Upper lobe of left lung (tissue), 6 donors: ENCODE data around the gene AMZ1. TPM values are rescaled to one million over a fixed set of nuclear protein-coding genes. Genes with fewer than 3 reads are reported as not detected.

Source experiments
- ATAC-seq, 2 donors: fragments of 200-7000 bp; cut with Tn5 transposase; one replicate each; pipeline ENCODE4 v1.9.1; 2022; ENCODE audit warnings: mild to moderate bottlenecking in 2 of 2, moderate library complexity in 2 of 2; ENCODE audit not compliant: low FRiP score in 2 of 2
- DNase-seq, 2 donors: peaks; one replicate each; pipeline ENCODE4 v3.0.0-alpha.2; 2019 to 2020
- H3K27ac ChIP-seq, 4 donors: fragments of 200-600 bp; sonication (generic); one replicate each; pipeline ENCODE4 v1.5.1; 2016 to 2019
- H3K27me3 ChIP-seq, 4 donors: fragments of 200-600 bp; sonication (generic); one replicate each; pipeline ENCODE4 v1.5.1; 2017 to 2019
- H3K36me3 ChIP-seq, 4 donors: fragments of 200-600 bp; sonication (generic); one replicate each; pipeline ENCODE4 v1.5.1; 2016 to 2019
- H3K4me1 ChIP-seq, 4 donors: fragments of 200-600 bp; sonication (generic); one replicate each; pipeline ENCODE4 v1.5.1; 2018 to 2019
- H3K4me3 ChIP-seq, 4 donors: fragments of 200-600 bp; sonication (generic); one replicate each; pipeline ENCODE4 v1.5.1; 2017 to 2019; ENCODE audit warnings: mild to moderate bottlenecking in 2 of 4, moderate library complexity in 1 of 4
- H3K9me3 ChIP-seq, 4 donors: fragments of 200-600 bp; sonication (generic); one replicate each; pipeline ENCODE4 v1.5.1; 2018 to 2019
- EP300 ChIP-seq, 4 donors: sonication (generic); formaldehyde crosslinking; IDR thresholded peaks; one replicate each; pipeline ENCODE4 v1.5.1; 2017; ENCODE audit warnings: antibody characterized with exemption in 4 of 4, control low read depth in 2 of 4
- POLR2A ChIP-seq, 4 donors: fragments of 450-650 bp; IDR thresholded peaks; one replicate each; pipeline ENCODE4 v1.5.1; 2016 to 2017; ENCODE audit warnings: antibody characterized with exemption in 4 of 4, mild to moderate bottlenecking in 2 of 4
- POLR2AphosphoS5 ChIP-seq, 2 donors: sonication (generic); formaldehyde crosslinking; IDR thresholded peaks; one replicate each; pipeline ENCODE4 v1.5.1; 2017; ENCODE audit warnings: antibody characterized with exemption in 2 of 2
- WGBS, 2 donors: methylation state at CpG; one replicate each; pipeline ENCODE4 v1.1.5; 2017 to 2018; 5-methylcytosine and 5-hydroxymethylcytosine counted together
- total RNA-seq, 6 donors: library from RNA; depleted of rRNA in 4 of 6; stranded (reverse); fragments of >200 nt in 4 of 6; gene quantifications; one replicate each; pipeline versions ENCODE4 v1.1.0 to v1.2.1, GENCODE V29; 2016 to 2021
- TF ChIP-seq, protein P1 (sequence below), 6 experiments: fragments of 450-650 bp in 4 of 6; fragments of 200-600 bp in 2 of 6; sonication (generic) in 2 of 6; IDR thresholded peaks; one replicate each; pipeline ENCODE4 v1.5.1; 2016 to 2019; ENCODE audit warnings: antibody characterized with exemption in 6 of 6
- donor health status: DM: no; HTN: no; CAD: no; lungs with moderate emphysema.
- donor health status: DM: no; HTN: yes; CAD: no; lungs with severe emphysema.

The AMZ1 gene
- total RNA-seq, 6 donors from 2014 or later: 0.30 to 16.6 (median 5.3) TPM

- 72 to 95% methylated on average over 4 to 11 of the region's 11 CpGs for WGBS, 2 donors
- H3K9me3 ChIP-seq: no peaks in the 10 kb centered on the region
These were observed 22.3 kb downstream of the AMZ1 start for GRCh38 chr7:2710286-2710655.

GRCh38 chr7:2710901-2711551 is 23.0 kb downstream of the AMZ1 start:
- ATAC-seq (peak in 1 of 2 donors; percentile 9), DNase-seq (peak in 1 of 2 donors; percentile 59)
- H3K27me3 ChIP-seq: no peaks in the 10 kb centered on the region
- H3K27ac ChIP-seq: peak overlapping the region in 3 of 4 donors; percentile 15 to 55 (median 54)
- no peak overlapping the region for H3K4me3 ChIP-seq
- H3K9me3 ChIP-seq: no peaks in the 10 kb centered on the region
- H3K36me3 ChIP-seq: no peaks in the 10 kb centered on the region
- peaks cover 2 to 38% (median 26%) of the 10 kb centered on the region in 4 donors for H3K4me1 ChIP-seq
- TF ChIP-seq, protein P1, sequence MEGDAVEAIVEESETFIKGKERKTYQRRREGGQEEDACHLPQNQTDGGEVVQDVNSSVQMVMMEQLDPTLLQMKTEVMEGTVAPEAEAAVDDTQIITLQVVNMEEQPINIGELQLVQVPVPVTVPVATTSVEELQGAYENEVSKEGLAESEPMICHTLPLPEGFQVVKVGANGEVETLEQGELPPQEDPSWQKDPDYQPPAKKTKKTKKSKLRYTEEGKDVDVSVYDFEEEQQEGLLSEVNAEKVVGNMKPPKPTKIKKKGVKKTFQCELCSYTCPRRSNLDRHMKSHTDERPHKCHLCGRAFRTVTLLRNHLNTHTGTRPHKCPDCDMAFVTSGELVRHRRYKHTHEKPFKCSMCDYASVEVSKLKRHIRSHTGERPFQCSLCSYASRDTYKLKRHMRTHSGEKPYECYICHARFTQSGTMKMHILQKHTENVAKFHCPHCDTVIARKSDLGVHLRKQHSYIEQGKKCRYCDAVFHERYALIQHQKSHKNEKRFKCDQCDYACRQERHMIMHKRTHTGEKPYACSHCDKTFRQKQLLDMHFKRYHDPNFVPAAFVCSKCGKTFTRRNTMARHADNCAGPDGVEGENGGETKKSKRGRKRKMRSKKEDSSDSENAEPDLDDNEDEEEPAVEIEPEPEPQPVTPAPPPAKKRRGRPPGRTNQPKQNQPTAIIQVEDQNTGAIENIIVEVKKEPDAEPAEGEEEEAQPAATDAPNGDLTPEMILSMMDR (IDR thresholded peaks at IDR 0.05): no peak
- TF ChIP-seq POLR2A (IDR thresholded peaks at IDR 0.05) (no peak), POLR2AphosphoS5 (IDR thresholded peaks at IDR 0.05) (no peak), EP300 (IDR thresholded peaks at IDR 0.05) (no peak)
- WGBS, 2 donors: 46 to 51% methylated on average over 4 of the region's 4 CpGs

More at GRCh38 chr7:2710286-2710655, 22.3 kb downstream of the AMZ1 start:
- H3K27ac ChIP-seq: no peak overlapping the region
- H3K4me1 ChIP-seq: peaks cover 2 to 35% (median 24%) of the 10 kb centered on the region in 4 donors
- ATAC-seq: no peak
- no peak for TF ChIP-seq EP300 (IDR thresholded peaks at IDR 0.05)
- TF ChIP-seq, protein P1 (IDR thresholded peaks at IDR 0.05): no peak
- no peak for TF ChIP-seq POLR2A (IDR thresholded peaks at IDR 0.05)
- no peak for TF ChIP-seq POLR2AphosphoS5 (IDR thresholded peaks at IDR 0.05)
- H3K27me3 ChIP-seq: no peaks in the 10 kb centered on the region
- DNase-seq: no peak
- H3K4me3 ChIP-seq: peak overlapping the region in 1 of 4 donors; percentile 25
- no peaks in the 10 kb centered on the region for H3K36me3 ChIP-seq

DNA sequence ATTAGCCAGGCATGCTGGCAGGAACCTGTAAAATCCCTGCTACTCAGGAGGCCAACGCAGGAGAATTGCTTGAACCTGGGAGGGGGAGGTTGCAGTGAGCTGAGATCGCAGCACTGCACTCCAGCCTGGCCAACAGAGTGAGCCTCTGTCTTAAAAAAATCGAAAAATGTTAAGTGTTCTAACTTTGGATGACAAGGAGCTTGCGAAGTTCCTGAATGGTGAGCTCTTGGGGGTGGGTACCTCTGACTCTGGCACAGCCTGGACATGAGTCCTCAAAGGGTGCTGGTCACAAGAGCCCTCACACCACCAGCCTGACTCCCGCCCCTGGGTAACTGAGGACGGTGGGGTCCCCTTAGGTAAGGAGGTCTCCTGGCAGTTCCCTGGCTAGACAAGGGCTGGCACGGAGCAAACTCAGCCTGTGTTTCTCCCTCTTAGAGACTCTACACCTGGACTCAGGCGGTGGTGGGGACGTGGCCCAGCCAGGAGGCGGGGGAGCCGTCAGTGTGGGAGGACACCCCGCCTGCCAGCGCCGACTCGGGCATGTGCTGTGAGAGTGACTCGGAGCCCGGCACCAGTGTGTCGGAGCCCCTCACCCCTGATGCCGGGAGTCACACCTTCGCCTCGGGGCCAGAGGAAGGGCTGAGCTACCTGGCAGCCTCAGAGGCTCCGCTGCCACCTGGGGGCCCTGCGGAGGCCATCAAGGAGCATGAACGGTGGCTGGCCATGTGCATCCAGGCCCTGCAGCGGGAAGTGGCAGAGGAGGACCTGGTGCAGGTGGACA is 24.1 kb downstream of the AMZ1 start:
- peak; percentile 4 to 85 for ATAC-seq
- WGBS, 2 donors: 66 to 76% methylated on average over 21 to 25 of the region's 25 CpGs

GRCh38 chr7:2713370-2713769 is 25.4 kb downstream of the AMZ1 start:
- no peak for DNase-seq

More for the DNA sequence above, 24.1 kb downstream of the AMZ1 start:
- Histone ChIP-seq H3K27me3 (no peaks in the 10 kb centered on the region), H3K4me3 (peak overlapping the region in 1 of 4 donors; percentile 6), H3K27ac (peak overlapping the region in 3 of 4 donors; percentile 21 to 76 (median 55)), H3K36me3 (no peaks in the 10 kb centered on the region), H3K9me3 (no peaks in the 10 kb centered on the region), H3K4me1 (peaks cover 8 to 49% (median 32%) of the 10 kb centered on the region in 4 donors)
- TF ChIP-seq POLR2A (IDR thresholded peaks at IDR 0.05) (peak in 1 of 4 donors; percentile 25), POLR2AphosphoS5 (IDR thresholded peaks at IDR 0.05) (no peak)
- peak; percentile 76 to 86 for DNase-seq

DNA sequence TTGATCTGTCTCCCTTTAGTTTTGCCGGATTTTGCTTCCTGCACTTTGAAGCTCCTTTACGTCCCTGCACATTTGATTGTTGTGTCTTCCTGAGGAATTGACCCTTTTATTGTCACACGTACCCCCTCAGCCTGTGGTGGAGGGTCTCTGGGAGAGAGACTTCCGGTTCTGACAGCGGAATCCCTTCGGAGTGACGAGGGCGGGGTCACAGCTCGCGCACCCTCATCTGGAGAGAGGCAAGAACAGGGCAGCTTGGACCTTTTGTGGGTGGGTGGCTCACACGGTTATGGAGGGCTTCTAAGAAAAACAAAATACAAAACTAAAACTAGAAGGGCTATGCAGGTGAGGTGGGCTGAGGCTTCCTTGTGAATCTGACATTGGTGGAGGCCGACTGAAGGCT is 26.0 kb downstream of the AMZ1 start:
- Histone ChIP-seq H3K27me3 (no peaks in the 10 kb centered on the region), H3K4me3 (no peak overlapping the region), H3K27ac (no peak overlapping the region), H3K9me3 (no peaks in the 10 kb centered on the region), H3K36me3 (no peaks in the 10 kb centered on the region), H3K4me1 (peaks cover 16 to 58% (median 42%) of the 10 kb centered on the region in 4 donors)
- ATAC-seq: no peak
- no peak for DNase-seq
- TF ChIP-seq POLR2AphosphoS5 (IDR thresholded peaks at IDR 0.05): no peak
- 76 to 81% methylated on average over 12 of the region's 12 CpGs for WGBS, 2 donors

More at GRCh38 chr7:2713370-2713769, 25.4 kb downstream of the AMZ1 start:
- WGBS, 2 donors: 52 to 61% methylated on average over 5 to 13 of the region's 13 CpGs
- no peak for TF ChIP-seq EP300 (IDR thresholded peaks at IDR 0.05)
- peak in 1 of 2 donors; percentile 16 for TF ChIP-seq POLR2AphosphoS5 (IDR thresholded peaks at IDR 0.05)
- TF ChIP-seq, protein P1 (IDR thresholded peaks at IDR 0.05): peak in 1 of 6 experiments; percentile 8
- Histone ChIP-seq H3K27ac (no peak overlapping the region), H3K9me3 (no peaks in the 10 kb centered on the region), H3K4me1 (peaks cover 16 to 58% (median 42%) of the 10 kb centered on the region in 4 donors), H3K4me3 (no peak overlapping the region), H3K27me3 (no peaks in the 10 kb centered on the region), H3K36me3 (no peaks in the 10 kb centered on the region)
- no peak for ATAC-seq
